Ovary (tissue), 9 donors: ENCODE measurements around the gene SLC5A5. TPM values are rescaled to one million over a fixed set of nuclear protein-coding genes. Genes with fewer than 3 reads are reported as not detected.
"Not testable (repeated sequence)": the region's sequence is repeated elsewhere in the genome, so short reads cannot be mapped to it uniquely, and the experiment has no call there.

Experiments used
- DNase-seq, 5 donors: peaks; one replicate each; pipeline ENCODE4 v3.0.0-alpha.2; 2019 to 2020
- H3K27ac ChIP-seq, 2 donors: fragments of 200-600 bp; one replicate each; pipeline versions ENCODE4 v1.5.1 to v1.8.0; 2019 to 2022
- H3K27me3 ChIP-seq: fragments of 200-600 bp; one replicate; pipeline ENCODE4 v1.8.0; 2022
- H3K36me3 ChIP-seq: fragments of 200-600 bp; sonication (generic); one replicate; pipeline ENCODE4 v1.5.1; 2019
- H3K4me1 ChIP-seq: one replicate; pipeline ENCODE4 v1.8.1; 2013; ENCODE audit warnings: mild to moderate bottlenecking, moderate library complexity; ENCODE audit not compliant: insufficient read depth
- H3K4me3 ChIP-seq: fragments of 200-600 bp; sonication (generic); one replicate; pipeline ENCODE4 v1.5.1; 2017
- H3K9me3 ChIP-seq, 2 donors: fragments of 200-600 bp in 1 of 2; sonication (generic) in 1 of 2; one replicate each; pipeline versions ENCODE4 v1.5.1 to v1.8.1; 2013 to 2019; ENCODE audit warnings: mild to moderate bottlenecking in 1 of 2, moderate library complexity in 1 of 2
- EP300 ChIP-seq: sonication (generic); formaldehyde crosslinking; IDR thresholded peaks from one replicate; pipeline ENCODE4 v1.6.1; 2017; ENCODE audit warnings: antibody characterized with exemption
- POLR2A ChIP-seq: fragments of 450-650 bp; IDR thresholded peaks from one replicate; pipeline ENCODE4 v1.6.1; 2017; ENCODE audit warnings: antibody characterized with exemption, mild to moderate bottlenecking, moderate library complexity
- WGBS, 3 donors: extraction: QIAGEN DNeasy Blood & Tissue Kit in 1 of 3; methylation state at CpG; one replicate each; pipeline versions ENCODE4 v1.1.5 to v1.1.7; 2013 to 2017; 5-methylcytosine and 5-hydroxymethylcytosine counted together
- intact Hi-C, 4 donors: fragments of 100-400 bp; cut with DNase I; formaldehyde crosslinking; loops; one replicate each; pipeline versions ENCODE4 v1.11.0 to v1.15.1; 2022 to 2023
- polyA plus RNA-seq, 2 donors: library from polyadenylated mRNA; stranded (reverse); fragments of 200-250 nt in 1 of 2; fragments of 350-450 nt in 1 of 2; fragmentation: Illumina TruSeq in 1 of 2; extraction: RNeasy Lipid Tissue Mini Kit (QIAGEN cat#74804) in 1 of 2; gene quantifications; one replicate each; pipeline ENCODE4 v1.2.3, GENCODE V29; 2013 to 2014
- total RNA-seq, 7 donors: library from RNA; depleted of rRNA in 2 of 7; stranded (reverse); fragments of >200 nt in 2 of 7; fragmentation: NEBNext Ultra II Directional in 3 of 7; extraction: Animal tissue kit (Norgen Biotek cat#: 25700) in 3 of 7; gene quantifications; one replicate each; pipeline versions ENCODE4 v1.1.0 to v1.2.4, GENCODE V29; 2016 to 2023
- TF ChIP-seq, protein P1 (sequence below), 3 donors: fragments of 450-650 bp in 2 of 3; fragments of 200-600 bp in 1 of 3; IDR thresholded peaks; one replicate each; pipeline versions ENCODE4 v1.5.1 to v1.8.0; 2016 to 2022; ENCODE audit warnings: antibody characterized with exemption in 3 of 3, mild to moderate bottlenecking in 1 of 3
- donor health status: DM: no; HTN: no; CAD: no; lungs with moderate emphysema.
- donor health status: DM: no; HTN: no; CAD: no.
- donor health status: Bipolar disorder and iron deficiency.
- donor health status: DM: yes; HTN: yes; CAD: no.
- donor health status: DM: no; HTN: no; CAD: no.
- donor health status: DM: yes; HTN: yes; CAD: no.

Gene SLC5A5
- total and polyA plus RNA-seq, 9 donors, result 0.07 TPM; not detected in 8

DNA sequence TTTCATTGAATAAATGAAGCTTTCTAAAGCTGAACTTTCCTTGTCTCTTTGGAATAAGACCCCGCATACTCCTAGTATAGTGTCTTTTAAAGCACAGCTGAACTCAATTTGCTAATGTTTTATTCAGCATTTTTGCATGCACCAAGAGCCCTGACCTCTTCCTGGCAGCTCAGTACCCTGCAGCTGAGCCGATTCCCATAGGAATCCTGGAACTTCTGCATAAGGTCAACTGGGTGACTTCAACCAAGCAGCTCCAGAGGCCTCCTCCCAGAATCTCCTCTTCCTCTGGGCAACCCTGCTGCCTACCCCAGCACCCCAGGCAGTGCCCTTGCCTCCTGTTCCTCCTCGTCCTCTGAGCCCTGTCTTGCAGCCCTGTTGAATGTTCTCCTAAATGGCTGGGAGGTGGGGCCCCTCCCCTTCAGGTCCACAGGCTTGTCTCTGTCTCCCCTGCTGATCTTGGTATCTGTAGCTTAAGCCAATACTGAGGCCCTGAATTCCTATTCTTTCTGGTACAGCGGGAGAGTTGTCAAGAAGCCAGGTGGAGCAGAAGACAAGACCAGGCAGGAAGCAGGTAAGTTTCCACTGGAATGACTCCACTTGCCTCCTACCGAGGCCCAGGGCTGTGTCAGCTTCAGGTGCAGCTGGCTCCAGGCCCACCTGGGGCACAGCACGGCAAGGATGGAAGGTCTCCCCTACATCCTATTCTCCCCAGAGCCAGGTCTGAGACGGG is 37.4 kb downstream of the SLC5A5 start:
- no peak for DNase-seq
- 47 to 60% (median 54%) methylated on average over 7 of the region's 7 CpGs for WGBS, 3 donors
- H3K9me3 ChIP-seq, result peaks cover 0 to 8% of the 10 kb centered on the region in 2 donors
- H3K36me3 ChIP-seq, result no peaks in the 10 kb centered on the region
- no peaks in the 10 kb centered on the region for H3K4me1 ChIP-seq
- H3K27me3 ChIP-seq, result no peaks in the 10 kb centered on the region
- TF ChIP-seq POLR2A (no peak), EP300 (no peak)
- TF ChIP-seq, protein P1, sequence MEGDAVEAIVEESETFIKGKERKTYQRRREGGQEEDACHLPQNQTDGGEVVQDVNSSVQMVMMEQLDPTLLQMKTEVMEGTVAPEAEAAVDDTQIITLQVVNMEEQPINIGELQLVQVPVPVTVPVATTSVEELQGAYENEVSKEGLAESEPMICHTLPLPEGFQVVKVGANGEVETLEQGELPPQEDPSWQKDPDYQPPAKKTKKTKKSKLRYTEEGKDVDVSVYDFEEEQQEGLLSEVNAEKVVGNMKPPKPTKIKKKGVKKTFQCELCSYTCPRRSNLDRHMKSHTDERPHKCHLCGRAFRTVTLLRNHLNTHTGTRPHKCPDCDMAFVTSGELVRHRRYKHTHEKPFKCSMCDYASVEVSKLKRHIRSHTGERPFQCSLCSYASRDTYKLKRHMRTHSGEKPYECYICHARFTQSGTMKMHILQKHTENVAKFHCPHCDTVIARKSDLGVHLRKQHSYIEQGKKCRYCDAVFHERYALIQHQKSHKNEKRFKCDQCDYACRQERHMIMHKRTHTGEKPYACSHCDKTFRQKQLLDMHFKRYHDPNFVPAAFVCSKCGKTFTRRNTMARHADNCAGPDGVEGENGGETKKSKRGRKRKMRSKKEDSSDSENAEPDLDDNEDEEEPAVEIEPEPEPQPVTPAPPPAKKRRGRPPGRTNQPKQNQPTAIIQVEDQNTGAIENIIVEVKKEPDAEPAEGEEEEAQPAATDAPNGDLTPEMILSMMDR (IDR thresholded peaks at IDR 0.05), result no peak
- H3K27ac ChIP-seq, result no peak overlapping the region
- no peak overlapping the region for H3K4me3 ChIP-seq
- intact Hi-C loops, result no loop called here

DNA sequence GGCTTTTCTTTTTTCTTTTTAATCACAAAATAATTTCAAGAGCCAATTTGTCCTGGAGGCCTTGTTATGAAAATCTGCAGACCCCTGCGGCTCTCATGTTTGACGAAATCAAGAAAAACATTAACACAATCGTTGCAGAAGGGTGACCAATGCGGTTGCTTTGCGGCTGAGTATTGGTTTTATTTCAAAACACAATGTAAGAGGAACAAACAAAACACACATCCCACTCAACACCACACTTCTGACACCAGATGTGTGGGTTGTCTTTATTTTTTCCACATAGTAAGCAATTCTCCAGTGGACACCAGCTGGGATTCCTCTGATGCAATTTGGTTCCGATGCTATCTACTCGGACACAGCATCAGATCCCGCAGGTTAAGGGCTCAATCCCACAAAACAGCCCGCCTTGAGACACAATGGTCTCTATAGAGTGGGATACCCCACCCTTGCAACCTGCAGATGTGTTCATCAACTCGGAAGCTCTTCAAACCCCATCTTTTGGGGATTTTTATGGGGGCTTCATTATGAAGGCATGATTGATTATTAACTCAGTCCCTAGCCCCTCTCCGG is 39.1 kb downstream of the SLC5A5 start:
- H3K4me3 ChIP-seq, result no peak overlapping the region
- H3K36me3 ChIP-seq, result no peaks in the 10 kb centered on the region
- no peak for DNase-seq
- no peak overlapping the region for H3K27ac ChIP-seq
- intact Hi-C loops, result loop anchor here in 1 of 4 donors (5.0 kb wide), 1 partner anchor 39 kb away; the partner anchor contains the start of gene SLC5A5
- no peaks in the 10 kb centered on the region for H3K4me1 ChIP-seq
- WGBS, 3 donors, result 40 to 68% (median 53%) methylated on average over 11 of the region's 11 CpGs
- peaks cover 0 to 8% of the 10 kb centered on the region in 2 donors for H3K9me3 ChIP-seq
- H3K27me3 ChIP-seq, result no peaks in the 10 kb centered on the region
- TF ChIP-seq EP300 (no peak), POLR2A (no peak)
- TF ChIP-seq, protein P1 (IDR thresholded peaks at IDR 0.05), result no peak

DNA sequence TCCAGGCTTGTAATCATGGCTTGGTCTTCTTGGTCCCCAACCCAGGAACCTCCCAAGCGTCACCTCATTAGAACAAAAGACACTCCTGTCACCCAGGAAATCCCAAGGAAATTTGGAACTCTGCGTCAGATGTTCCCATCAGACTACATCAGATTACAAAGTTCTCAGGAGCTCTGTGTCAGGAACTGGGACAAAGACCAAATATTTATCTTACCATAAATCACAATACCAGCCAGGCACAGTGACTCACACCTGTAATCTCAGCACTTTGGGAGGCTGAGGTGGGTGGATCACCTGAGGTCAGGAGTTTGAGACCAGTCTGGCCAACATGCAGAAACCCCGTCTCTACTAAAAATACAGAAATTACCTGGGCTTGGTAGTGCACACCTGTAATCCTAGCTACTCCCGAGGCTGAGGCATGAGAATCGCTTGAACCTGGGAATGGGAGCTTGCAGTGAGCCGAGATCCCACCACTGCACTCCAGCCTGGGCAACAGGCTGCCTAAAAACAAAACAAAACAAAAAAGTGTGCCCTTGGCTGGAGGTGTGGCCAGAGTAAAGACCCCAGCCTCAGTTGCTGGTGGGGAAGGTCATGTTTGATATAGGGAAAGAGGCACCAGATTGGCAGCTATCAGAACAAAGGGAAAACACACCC is 44.3 kb downstream of the SLC5A5 start:
- 77 to 84% (median 82%) methylated on average over 6 of the region's 6 CpGs for WGBS, 3 donors
- no peaks in the 10 kb centered on the region for H3K27me3 ChIP-seq

DNA sequence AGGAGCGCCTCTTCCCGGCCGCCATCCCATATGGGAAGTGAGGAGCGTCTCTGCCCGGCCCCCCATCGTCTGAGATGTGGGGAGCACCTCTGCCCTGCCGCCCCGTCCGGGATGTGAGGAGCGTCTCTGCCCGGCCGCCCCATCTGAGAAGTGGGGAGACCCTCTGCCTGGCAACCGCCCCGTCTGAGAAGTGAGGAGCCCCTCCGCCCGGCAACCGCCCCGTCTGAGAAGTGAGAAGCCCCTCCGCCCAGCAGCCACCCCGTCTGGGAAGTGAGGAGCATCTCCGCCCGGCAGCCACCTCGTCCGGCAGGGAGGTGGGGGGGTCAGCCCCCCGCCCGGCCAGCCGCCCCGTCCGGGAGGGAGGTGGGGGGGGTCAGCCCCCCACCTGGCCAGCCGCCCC is 46.4 kb downstream of the SLC5A5 start:
- H3K4me1 ChIP-seq, H3K9me3 ChIP-seq, DNase-seq, H3K36me3 ChIP-seq, intact Hi-C loops, H3K27ac ChIP-seq, H3K4me3 ChIP-seq, H3K27me3 ChIP-seq: not testable (repeated sequence)
- 91 to 93% (median 92%) methylated on average over 8 to 27 of the region's 30 CpGs for WGBS, 3 donors

More for the DNA sequence above, 44.3 kb downstream of the SLC5A5 start:
- H3K9me3 ChIP-seq, result peaks cover 0 to 7% of the 10 kb centered on the region in 2 donors
- no peaks in the 10 kb centered on the region for H3K36me3 ChIP-seq
- TF ChIP-seq EP300, result no peak
- TF ChIP-seq POLR2A, result no peak
- TF ChIP-seq, protein P1 (IDR thresholded peaks at IDR 0.05), result no peak
- no peak overlapping the region for H3K4me3 ChIP-seq
- intact Hi-C loops, result no loop called here
- H3K27ac ChIP-seq, result no peak overlapping the region
- H3K4me1 ChIP-seq, result no peaks in the 10 kb centered on the region
- DNase-seq, result no peak

DNA sequence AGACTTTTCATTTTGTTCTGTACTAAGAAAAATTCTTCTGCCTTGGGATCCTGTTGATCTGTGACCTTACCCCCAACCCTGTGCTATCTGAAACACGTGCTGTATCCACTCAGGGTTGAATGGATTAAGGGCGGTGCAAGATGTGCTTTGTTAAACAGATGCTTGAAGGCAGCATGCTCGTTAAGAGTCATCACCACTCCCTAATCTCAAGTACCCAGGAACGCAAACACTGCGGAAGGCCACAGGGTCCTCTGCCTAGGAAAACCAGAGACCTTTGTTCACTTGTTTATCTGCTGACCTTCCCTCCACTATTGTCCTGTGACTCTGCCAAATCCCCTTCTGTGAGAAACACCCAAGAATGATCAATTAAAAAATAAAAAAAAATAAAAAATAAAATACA is 47.4 kb downstream of the SLC5A5 start:
- H3K9me3 ChIP-seq, H3K27ac ChIP-seq, H3K27me3 ChIP-seq, DNase-seq, H3K36me3 ChIP-seq, H3K4me3 ChIP-seq, H3K4me1 ChIP-seq, intact Hi-C loops: not testable (repeated sequence)
- 44 to 66% (median 48%) methylated on average over 5 of the region's 5 CpGs for WGBS, 3 donors
